8988T (cell line): ENCODE data around the gene ACVR2A.

Experiments
- DNase-seq: peaks from one replicate; pipeline ENCODE4 v3.0.0; 2011

The ACVR2A gene

DNA sequence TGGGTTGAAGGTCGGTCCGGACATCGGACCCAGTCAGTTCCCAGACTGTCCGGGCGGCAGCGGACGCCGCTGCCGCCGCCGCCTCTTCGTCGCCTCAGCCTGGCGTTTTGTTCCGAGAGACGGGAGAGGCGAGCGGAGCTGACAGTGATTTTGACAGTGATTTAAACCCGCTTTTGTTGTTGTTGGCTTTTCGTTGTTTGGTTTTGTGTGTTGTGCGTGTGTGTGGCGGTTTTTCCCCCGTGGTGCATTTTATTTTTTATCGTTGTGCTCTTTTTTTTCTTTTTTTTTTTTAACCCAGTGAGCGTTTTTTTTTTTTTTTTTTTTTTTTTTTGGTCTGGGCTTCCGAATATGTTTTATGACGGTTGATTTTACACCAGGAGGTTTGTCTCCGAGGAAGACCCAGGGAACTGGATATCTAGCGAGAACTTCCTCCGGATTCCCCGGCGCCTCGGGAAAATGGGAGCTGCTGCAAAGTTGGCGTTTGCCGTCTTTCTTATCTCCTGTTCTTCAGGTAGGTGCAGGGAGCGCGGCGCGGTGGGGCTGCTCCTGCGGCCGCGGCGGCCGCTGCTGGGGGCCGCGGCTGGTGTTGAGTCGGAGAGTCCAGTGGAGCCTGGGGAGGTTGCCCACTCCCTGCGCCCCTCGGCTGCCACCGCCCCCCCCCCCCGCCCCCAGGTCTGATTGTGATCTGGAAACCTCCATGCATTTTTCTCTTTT lies at the start of gene ACVR2A:
Gene ACVR2A (plus strand): TSS at position 333 of the 714 bp plus-strand sequence. CDS start 124 bp downstream, at position 457.
- peak; percentile 39 for DNase-seq

DNA sequence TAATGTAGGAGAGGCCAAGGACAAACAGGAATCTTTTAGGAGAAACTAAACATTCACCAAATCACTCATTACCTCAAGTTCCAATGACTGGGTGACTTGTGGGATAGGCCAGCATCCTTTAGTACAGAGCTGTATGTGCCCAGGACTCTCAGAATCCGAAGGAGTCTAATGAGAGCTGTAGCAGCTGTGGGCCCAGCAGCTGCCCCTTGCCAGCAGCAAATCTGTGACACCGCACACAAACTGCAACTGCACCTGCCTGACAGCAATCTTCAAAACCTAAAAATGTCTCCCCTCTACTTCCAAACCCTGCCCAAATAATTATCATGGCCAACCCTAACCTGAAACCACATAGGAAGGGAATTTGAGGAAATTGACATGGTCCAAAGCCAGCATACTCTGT lies 44.5 kb upstream of the ACVR2A start:
- no peak for DNase-seq

DNA sequence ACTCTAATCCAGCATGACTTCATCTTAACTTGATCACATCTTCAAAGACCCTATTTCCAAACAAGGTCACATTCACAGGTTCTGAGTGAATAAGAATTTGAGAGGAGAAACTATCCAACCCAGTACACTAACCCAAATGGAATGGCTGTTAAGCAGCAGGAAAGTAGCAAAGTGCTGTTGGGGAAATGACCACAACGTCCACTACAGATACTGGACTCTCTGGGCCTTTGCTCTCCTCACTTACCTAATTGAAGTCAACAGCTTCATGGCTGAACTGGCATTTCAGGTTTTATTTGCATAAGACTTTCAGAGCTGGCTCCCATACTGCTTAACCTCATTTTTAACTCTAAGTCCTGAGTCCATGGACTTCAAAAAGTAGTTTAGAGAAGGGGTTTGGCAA lies 38.0 kb upstream of the ACVR2A start:
- DNase-seq = no peak

DNA sequence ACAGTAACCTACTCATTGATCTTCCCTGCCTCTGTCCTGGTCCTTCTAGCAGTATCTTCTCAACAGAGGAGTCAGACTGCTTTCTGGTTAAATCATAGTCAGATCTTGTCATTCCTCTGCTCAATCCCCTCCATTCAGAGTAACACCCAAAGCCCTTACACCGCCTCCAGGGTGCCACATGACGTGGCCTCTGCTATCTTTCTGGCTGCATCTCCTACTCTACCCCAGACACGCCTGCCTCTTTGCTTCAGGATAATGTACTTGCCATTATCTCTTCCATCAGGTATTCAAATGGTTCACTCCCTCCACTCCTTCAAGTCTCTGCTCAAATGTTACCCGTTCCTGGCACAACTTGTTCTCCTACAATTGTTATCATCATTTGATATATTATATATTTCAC lies 36.3 kb upstream of the ACVR2A start:
- DNase-seq = no peak

GRCh38 chr2:147810883-147811765 lies 33.7 kb upstream of the ACVR2A start:
- DNase-seq = no peak

- DNase-seq = no peak
Observed at GRCh38 chr2:147818741-147819140, 26.1 kb upstream of the ACVR2A start.

- DNase-seq = no peak
Observed at GRCh38 chr2:147824620-147825019, 20.2 kb upstream of the ACVR2A start.

- no peak for DNase-seq
Observed at GRCh38 chr2:147826278-147827087, 18.3 kb upstream of the ACVR2A start.

- no peak for DNase-seq
Observed at GRCh38 chr2:147827088-147827375, 17.8 kb upstream of the ACVR2A start.

- DNase-seq = no peak
Observed at GRCh38 chr2:147829106-147829505, 15.7 kb upstream of the ACVR2A start.

- no peak for DNase-seq
Observed at GRCh38 chr2:147836099-147836498, 8.7 kb upstream of the ACVR2A start.

GRCh38 chr2:147843391-147843863 lies 1.4 kb upstream of the ACVR2A start:
- no peak for DNase-seq

GRCh38 chr2:147843864-147844696 lies 749 bp upstream of the ACVR2A start:
- DNase-seq = peak; percentile 93

DNA sequence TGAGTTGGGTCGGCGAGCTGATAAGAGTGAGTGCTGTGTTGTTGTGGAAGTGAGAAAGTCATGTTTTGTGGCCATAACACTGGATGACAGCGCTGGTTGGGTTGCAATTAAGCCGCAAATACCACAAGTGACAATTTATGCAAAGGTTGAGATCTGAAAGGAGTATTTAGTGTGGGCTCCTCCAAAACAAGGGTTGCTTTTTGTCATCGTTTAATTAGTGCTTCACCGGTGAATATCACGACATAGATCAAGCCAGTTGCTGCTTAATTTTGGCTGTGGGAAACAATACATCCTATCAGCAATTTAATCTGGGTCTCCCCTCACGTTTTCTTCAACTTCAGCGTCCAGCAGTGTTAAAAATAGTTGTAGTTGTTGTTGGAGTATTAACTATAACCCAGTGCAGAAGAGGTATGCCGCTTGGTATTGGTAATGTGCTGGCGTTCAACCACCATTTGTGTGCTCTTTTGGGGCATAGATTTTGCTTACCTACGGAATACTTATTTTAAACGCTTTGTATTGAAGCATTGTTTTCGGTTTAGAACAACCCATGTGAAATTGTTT lies 662 bp downstream of the ACVR2A start:
- no peak for DNase-seq

- no peak for DNase-seq
Observed at GRCh38 chr2:147846412-147847081, 1.7 kb downstream of the ACVR2A start.

DNA sequence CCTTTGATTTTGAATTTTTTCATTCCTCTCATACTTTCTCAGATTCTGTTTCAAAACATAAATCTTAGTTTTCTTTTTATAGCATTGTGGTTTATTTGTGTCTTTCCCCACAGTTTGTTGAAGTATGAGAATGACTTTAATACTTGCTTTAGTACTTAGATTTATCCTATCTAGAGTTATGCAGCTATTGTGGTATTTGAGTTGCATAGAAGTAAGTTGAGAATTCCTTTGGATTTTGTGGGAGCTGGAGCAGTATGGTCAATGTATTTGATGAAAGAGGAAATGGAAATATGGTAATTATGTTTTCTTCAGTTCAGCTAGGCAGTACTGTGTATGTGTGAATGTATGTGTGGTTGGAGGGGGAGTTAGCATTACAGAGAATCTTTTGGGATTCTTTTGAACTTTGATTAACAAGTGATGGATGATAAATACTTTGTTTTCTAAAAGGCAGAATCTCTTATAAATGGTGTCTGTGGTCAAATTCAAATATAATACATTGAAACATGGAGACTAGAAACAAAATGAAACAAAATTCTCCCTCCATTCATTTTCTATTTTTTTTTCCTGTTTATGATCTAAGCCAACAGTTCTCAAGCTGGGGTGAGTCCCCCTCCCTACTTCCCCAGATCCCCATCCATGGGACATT lies 3.0 kb downstream of the ACVR2A start:
- no peak for DNase-seq

- no peak for DNase-seq
Observed at GRCh38 chr2:147850838-147851237, 6.0 kb downstream of the ACVR2A start.

DNA sequence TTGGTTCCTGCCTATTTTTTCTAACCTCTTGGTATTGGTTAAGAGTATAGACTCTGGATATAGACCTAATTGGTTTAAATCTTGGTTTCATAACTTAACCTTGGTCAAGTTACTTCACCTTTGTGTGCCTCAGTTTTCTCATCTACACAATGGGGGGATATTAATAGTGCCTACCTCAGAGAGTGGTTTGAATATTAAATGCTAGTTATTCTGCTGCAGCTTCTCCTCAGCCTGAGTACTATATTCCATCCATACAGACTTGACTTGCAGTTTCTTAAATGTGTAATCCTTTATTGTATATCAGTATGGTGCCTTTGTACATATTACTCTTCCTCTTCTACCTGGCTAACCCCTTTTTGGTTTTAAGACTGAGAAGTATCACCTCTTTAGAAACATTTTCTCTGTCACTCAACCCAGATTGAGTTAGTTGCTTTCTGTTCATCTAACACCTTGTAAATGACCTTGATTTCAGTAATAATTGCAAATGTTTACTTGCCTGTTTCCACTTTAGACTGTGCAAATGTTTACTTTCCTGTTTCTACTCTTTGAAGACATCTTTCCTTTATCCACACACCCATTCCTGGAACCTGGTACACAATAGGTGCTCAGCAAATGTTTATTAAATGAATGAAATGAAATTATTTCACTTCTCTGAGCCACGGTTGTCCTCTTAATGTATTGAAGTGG lies 6.6 kb downstream of the ACVR2A start:
- no peak for DNase-seq

- no peak for DNase-seq
Observed at GRCh38 chr2:147854557-147855134, 9.8 kb downstream of the ACVR2A start.

DNA sequence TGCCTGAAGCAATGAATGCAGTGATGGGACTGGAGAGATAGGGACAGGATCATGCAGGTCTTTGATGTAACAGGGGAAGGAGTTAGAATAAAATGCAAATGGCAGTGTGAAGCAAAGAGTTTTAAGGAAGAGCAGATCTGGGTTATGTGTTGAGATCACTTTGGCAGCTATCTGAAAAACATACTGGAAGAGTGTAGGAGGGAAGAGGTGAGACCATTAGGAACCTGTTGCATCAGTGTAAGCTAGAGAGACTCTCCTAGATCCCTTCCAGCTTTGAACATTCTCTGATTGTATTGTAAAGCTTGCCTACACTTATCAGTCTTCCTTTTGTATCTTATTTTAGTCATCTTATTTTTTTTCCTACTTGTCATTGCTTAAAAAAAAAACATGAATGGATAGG lies 10.5 kb downstream of the ACVR2A start:
- no peak for DNase-seq
